HepG2 (cell line): ENCODE results near the gene NAV2. TPM values are rescaled to one million over a fixed set of nuclear protein-coding genes. Genes with fewer than 3 reads are reported as not detected.

ENCODE experiments used
- BRD4 ChIP-seq: sonication (generic); formaldehyde crosslinking; IDR thresholded peaks from 2 replicates; pipeline ENCODE4 v1.4.0; 2020; ENCODE audit warnings: missing genetic modification reagents
- CENPT ChIP-seq: sonication (generic); formaldehyde crosslinking; IDR thresholded peaks from 2 replicates; pipeline ENCODE4 v1.8.0; 2022; ENCODE audit warnings: low read depth, mild to moderate bottlenecking, moderate library complexity, missing genetic modification reagents
- HNRNPK ChIP-seq: fragments of 200-400 bp; formaldehyde crosslinking; IDR thresholded peaks from 2 replicates; pipeline ENCODE4 v1.6.1; 2018; ENCODE audit warnings: low read length, low read depth, moderate library complexity, mild to moderate bottlenecking; ENCODE audit not compliant: poor library complexity, severe bottlenecking
- MZF1 ChIP-seq: sonication (generic); formaldehyde crosslinking; IDR thresholded peaks from 2 replicates; pipeline ENCODE4 v1.8.1; 2023; ENCODE audit warnings: mild to moderate bottlenecking, missing genetic modification reagents, borderline replicate concordance
- RFX3 ChIP-seq: IDR thresholded peaks from 2 replicates; pipeline ENCODE4 v1.6.1; 2016; ENCODE audit warnings: missing biosample characterization, missing genetic modification reagents
- SAP130 ChIP-seq: IDR thresholded peaks from 2 replicates; pipeline ENCODE4 v1.6.1; 2016; ENCODE audit warnings: low read depth
- SMAD3 ChIP-seq: sonication (generic); formaldehyde crosslinking; IDR thresholded peaks from 2 replicates; pipeline ENCODE4 v1.4.0; 2020; ENCODE audit warnings: missing genetic modification reagents
- SMARCC2 ChIP-seq: fragments of 450-650 bp; IDR thresholded peaks from 2 replicates; pipeline ENCODE4 v1.6.1; 2017; ENCODE audit warnings: antibody characterized with exemption, mild to moderate bottlenecking
- SRSF1 ChIP-seq: fragments of 200-400 bp; formaldehyde crosslinking; optimal IDR thresholded peaks from 2 replicates; pipeline ENCODE3; 2017; ENCODE audit warnings: mild to moderate bottlenecking, low read depth, low read length, moderate library complexity
- TCF12 ChIP-seq, 2 experiments: fragments of 450-650 bp in 1 of 2; sonication (generic) in 1 of 2; formaldehyde crosslinking in 1 of 2; IDR thresholded peaks; 2 replicates each; pipeline versions ENCODE4 v1.6.1 to v1.8.0; 2017 to 2022; ENCODE audit warnings: antibody characterized with exemption in 1 of 2, mild to moderate bottlenecking in 1 of 2, missing genetic modification reagents in 1 of 2, moderate library complexity in 1 of 2
- ZBTB20 ChIP-seq: sonication (generic); formaldehyde crosslinking; IDR thresholded peaks from 2 replicates; pipeline ENCODE4 v1.8.1; 2023; ENCODE audit warnings: missing genetic modification reagents, low read depth, mild to moderate bottlenecking, borderline replicate concordance
- ZFP90 ChIP-seq: sonication (generic); formaldehyde crosslinking; IDR thresholded peaks from 2 replicates; pipeline ENCODE4 v1.8.0; 2022; ENCODE audit warnings: missing genetic modification reagents, mild to moderate bottlenecking, inconsistent platforms, borderline replicate concordance
- ZNF136 ChIP-seq: sonication (generic); formaldehyde crosslinking; IDR thresholded peaks from 2 replicates; pipeline ENCODE4 v1.8.1; 2022; ENCODE audit warnings: low read depth, mild to moderate bottlenecking, moderate library complexity, missing genetic modification reagents
- ZNF567 ChIP-seq: sonication (generic); formaldehyde crosslinking; IDR thresholded peaks from 2 replicates; pipeline ENCODE4 v1.8.1; 2023; ENCODE audit warnings: mild to moderate bottlenecking, missing genetic modification reagents, borderline replicate concordance
- ZNF775 ChIP-seq: sonication (generic); formaldehyde crosslinking; IDR thresholded peaks from 2 replicates; pipeline ENCODE4 v1.4.0; 2020; ENCODE audit warnings: missing genetic modification reagents, mild to moderate bottlenecking, moderate library complexity, borderline replicate concordance
- ZSCAN29 ChIP-seq: sonication (generic); formaldehyde crosslinking; conservative IDR thresholded peaks from 2 replicates; pipeline ENCODE4 v1.4.0; 2020; ENCODE audit warnings: mild to moderate bottlenecking, missing genetic modification reagents
- ZZZ3 ChIP-seq: sonication (generic); formaldehyde crosslinking; IDR thresholded peaks from 2 replicates; pipeline ENCODE4 v1.4.0; 2020; ENCODE audit warnings: missing genetic modification reagents, mild to moderate bottlenecking, borderline replicate concordance
- polyA plus RNA-seq, 8 experiments: library from polyadenylated mRNA; depleted of rRNA in 3 of 8; stranded (reverse) in 7 of 8; unstranded in 1 of 8; fragments of >200 nt; fragmentation: Illumina TruSeq in 4 of 8; extraction: Trizol in 4 of 8; gene quantifications; 2 replicates each; pipeline versions ENCODE4 v1.2.1 to v1.2.3, GENCODE V29; 2011 to 2016; ENCODE audit warnings: low read depth in 4 of 8, missing spikeins in 1 of 8, mixed read lengths in 1 of 8; ENCODE audit not compliant: insufficient read depth in 1 of 8
- total RNA-seq, 5 experiments: library from RNA; depleted of rRNA; stranded (reverse); fragments of >200 nt; fragmentation: Illumina TruSeq; extraction: Trizol; gene quantifications; 2 replicates each; pipeline ENCODE4 v1.2.3, GENCODE V29; 2016; ENCODE audit warnings: low read depth in 1 of 5
- TF ChIP-seq, protein P1 (sequence below): sonication (generic); formaldehyde crosslinking; IDR thresholded peaks from 2 replicates; pipeline ENCODE4 v1.4.0; 2020; ENCODE audit warnings: mild to moderate bottlenecking, missing genetic modification reagents
- TF ChIP-seq, protein P2 (sequence below): sonication (generic); formaldehyde crosslinking; IDR thresholded peaks from 2 replicates; pipeline ENCODE4 v1.4.0; 2020; ENCODE audit warnings: missing genetic modification reagents, borderline replicate concordance
- TF ChIP-seq, protein P3 (sequence below): sonication (generic); formaldehyde crosslinking; IDR thresholded peaks from 2 replicates; pipeline ENCODE4 v1.5.1; 2020; ENCODE audit warnings: missing genetic modification reagents, mild to moderate bottlenecking, borderline replicate concordance
- TF ChIP-seq, protein P4 (sequence below): sonication (generic); formaldehyde crosslinking; IDR thresholded peaks from 2 replicates; pipeline ENCODE4 v1.4.0; 2020; ENCODE audit warnings: missing genetic modification reagents

The NAV2 gene
- total and polyA plus RNA-seq, 2 of the 13 experiments (the other 11 are each of a cell fraction or from before 2014, with no cell fraction given) = 9.3 to 34.6 TPM

DNA sequence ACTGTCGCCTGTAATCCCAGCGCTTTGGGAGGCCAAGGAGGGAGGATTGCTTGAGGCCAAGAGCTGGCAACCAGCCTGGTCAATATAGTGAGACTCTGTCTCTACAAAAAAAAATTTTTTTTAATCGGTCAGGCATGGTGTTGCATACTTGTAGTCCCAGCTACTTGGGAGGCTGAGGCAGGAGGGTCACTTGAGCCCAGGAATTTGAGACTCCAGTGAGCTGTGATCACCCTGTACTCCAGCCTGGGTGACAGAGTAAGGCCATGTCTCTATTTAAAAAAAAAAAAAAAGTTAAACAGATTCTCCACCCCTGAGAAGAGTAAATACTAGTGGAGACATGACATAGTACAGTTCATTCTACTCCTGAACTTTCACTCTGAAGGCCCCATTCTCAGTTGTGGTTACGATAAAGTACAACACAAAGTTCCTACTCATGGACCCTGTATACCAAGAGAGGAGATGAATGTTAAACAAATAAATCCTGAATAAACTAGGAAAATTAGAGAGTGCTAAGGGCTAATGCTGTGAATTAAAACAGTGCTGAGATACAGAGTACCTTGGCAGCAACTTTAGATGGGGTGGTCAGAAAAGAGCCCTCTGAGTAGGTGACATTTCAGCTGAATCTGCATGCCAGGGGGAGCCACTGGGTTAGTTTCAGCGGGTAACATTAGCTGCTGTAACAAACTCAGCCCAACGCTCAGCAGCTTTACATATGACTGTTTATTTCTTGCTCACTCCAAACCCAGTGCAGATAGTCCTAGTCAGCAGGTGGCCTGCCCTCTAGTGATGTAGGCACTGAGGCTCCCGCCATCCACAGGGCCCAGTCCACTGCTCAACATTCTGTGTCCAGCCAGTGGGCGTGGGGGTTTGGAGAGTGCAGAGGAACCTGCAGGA lies 372.5 kb downstream of the NAV2 start (continued):
- TF ChIP-seq SRSF1 (no peak), ZNF775 (CRISPR knock-in tag) (no peak), MZF1 (no peak), ZZZ3 (CRISPR knock-in tag) (no peak), BRD4 (CRISPR knock-in tag) (no peak), ZNF136 (CRISPR knock-in tag) (0 out of 2 replicates have a peak, but pooled peaks have one; percentile 29), CENPT (CRISPR knock-in tag) (no peak), ZNF567 (CRISPR knock-in tag) (no peak), SMARCC2 (no peak), TCF12 (IDR thresholded peaks at IDR 0.05) (no peak), TCF12 (CRISPR knock-in tag; IDR thresholded peaks at IDR 0.05) (no peak), ZFP90 (CRISPR knock-in tag) (no peak), SMAD3 (no peak), RFX3 (no peak), ZSCAN29 (CRISPR knock-in tag) (no peak), HNRNPK (no peak), ZBTB20 (CRISPR knock-in tag) (0 out of 2 replicates have a peak, but pooled peaks have one; percentile 11), SAP130 (CRISPR knock-in tag) (peak; percentile 42)
- TF ChIP-seq, protein P1, sequence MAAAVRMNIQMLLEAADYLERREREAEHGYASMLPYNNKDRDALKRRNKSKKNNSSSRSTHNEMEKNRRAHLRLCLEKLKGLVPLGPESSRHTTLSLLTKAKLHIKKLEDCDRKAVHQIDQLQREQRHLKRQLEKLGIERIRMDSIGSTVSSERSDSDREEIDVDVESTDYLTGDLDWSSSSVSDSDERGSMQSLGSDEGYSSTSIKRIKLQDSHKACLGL (CRISPR knock-in tag) = no peak
- TF ChIP-seq, protein P2, sequence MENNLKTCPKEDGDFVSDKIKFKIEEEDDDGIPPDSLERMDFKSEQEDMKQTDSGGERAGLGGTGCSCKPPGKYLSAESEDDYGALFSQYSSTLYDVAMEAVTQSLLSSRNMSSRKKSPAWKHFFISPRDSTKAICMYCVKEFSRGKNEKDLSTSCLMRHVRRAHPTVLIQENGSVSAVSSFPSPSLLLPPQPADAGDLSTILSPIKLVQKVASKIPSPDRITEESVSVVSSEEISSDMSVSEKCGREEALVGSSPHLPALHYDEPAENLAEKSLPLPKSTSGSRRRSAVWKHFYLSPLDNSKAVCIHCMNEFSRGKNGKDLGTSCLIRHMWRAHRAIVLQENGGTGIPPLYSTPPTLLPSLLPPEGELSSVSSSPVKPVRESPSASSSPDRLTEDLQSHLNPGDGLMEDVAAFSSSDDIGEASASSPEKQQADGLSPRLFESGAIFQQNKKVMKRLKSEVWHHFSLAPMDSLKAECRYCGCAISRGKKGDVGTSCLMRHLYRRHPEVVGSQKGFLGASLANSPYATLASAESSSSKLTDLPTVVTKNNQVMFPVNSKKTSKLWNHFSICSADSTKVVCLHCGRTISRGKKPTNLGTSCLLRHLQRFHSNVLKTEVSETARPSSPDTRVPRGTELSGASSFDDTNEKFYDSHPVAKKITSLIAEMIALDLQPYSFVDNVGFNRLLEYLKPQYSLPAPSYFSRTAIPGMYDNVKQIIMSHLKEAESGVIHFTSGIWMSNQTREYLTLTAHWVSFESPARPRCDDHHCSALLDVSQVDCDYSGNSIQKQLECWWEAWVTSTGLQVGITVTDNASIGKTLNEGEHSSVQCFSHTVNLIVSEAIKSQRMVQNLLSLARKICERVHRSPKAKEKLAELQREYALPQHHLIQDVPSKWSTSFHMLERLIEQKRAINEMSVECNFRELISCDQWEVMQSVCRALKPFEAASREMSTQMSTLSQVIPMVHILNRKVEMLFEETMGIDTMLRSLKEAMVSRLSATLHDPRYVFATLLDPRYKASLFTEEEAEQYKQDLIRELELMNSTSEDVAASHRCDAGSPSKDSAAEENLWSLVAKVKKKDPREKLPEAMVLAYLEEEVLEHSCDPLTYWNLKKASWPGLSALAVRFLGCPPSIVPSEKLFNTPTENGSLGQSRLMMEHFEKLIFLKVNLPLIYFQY (CRISPR knock-in tag) = no peak
- TF ChIP-seq, protein P3, sequence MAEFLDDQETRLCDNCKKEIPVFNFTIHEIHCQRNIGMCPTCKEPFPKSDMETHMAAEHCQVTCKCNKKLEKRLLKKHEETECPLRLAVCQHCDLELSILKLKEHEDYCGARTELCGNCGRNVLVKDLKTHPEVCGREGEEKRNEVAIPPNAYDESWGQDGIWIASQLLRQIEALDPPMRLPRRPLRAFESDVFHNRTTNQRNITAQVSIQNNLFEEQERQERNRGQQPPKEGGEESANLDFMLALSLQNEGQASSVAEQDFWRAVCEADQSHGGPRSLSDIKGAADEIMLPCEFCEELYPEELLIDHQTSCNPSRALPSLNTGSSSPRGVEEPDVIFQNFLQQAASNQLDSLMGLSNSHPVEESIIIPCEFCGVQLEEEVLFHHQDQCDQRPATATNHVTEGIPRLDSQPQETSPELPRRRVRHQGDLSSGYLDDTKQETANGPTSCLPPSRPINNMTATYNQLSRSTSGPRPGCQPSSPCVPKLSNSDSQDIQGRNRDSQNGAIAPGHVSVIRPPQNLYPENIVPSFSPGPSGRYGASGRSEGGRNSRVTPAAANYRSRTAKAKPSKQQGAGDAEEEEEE (CRISPR knock-in tag) = no peak
- TF ChIP-seq, protein P4, sequence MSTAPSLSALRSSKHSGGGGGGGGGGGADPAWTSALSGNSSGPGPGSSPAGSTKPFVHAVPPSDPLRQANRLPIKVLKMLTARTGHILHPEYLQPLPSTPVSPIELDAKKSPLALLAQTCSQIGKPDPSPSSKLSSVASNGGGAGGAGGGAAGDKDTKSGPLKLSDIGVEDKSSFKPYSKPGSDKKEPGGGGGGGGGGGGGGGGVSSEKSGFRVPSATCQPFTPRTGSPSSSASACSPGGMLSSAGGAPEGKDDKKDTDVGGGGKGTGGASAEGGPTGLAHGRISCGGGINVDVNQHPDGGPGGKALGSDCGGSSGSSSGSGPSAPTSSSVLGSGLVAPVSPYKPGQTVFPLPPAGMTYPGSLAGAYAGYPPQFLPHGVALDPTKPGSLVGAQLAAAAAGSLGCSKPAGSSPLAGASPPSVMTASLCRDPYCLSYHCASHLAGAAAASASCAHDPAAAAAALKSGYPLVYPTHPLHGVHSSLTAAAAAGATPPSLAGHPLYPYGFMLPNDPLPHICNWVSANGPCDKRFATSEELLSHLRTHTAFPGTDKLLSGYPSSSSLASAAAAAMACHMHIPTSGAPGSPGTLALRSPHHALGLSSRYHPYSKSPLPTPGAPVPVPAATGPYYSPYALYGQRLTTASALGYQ (CRISPR knock-in tag) = no peak
